Measurements from ENCODE around the gene PHACTR2. TPM values are rescaled to one million over a fixed set of nuclear protein-coding genes. Genes with fewer than 3 reads are reported as not detected.
A peak's percentile ranks its signal among the peaks of the same experiment; 100 is the strongest.

The PHACTR2 gene
- total RNA-seq, 2 donors from 2014 or later, result 50.3 to 54.4 TPM

- DNase-seq, result no peak
- intact Hi-C loops (cut with DNase I, micrococcal nuclease), result no loop called here
- peak; percentile 69 for ATAC-seq
These were observed 17.6 kb downstream of the PHACTR2 start for GRCh38 chr6:143695130-143695968.

- ATAC-seq (no peak), DNase-seq (no peak)
- intact Hi-C loops (cut with DNase I, micrococcal nuclease), result no loop called here
These were observed 18.4 kb downstream of the PHACTR2 start for GRCh38 chr6:143695969-143696663.

GRCh38 chr6:143696664-143697000, 18.9 kb downstream of the PHACTR2 start:
- intact Hi-C loops (cut with DNase I, micrococcal nuclease), result no loop called here
- ATAC-seq (no peak), DNase-seq (no peak)

- DNase-seq (no peak), ATAC-seq (no peak)
- intact Hi-C loops (cut with DNase I, micrococcal nuclease), result no loop called here
These were observed 19.5 kb downstream of the PHACTR2 start for GRCh38 chr6:143697076-143697800.

GRCh38 chr6:143698329-143698728, 20.6 kb downstream of the PHACTR2 start:
- intact Hi-C loops (cut with DNase I, micrococcal nuclease), result no loop called here
- DNase-seq, result no peak
- ATAC-seq, result no peak

GRCh38 chr6:143698759-143699429, 21.1 kb downstream of the PHACTR2 start:
- intact Hi-C loops (cut with DNase I, micrococcal nuclease), result no loop called here
- ATAC-seq (no peak), DNase-seq (no peak)

- intact Hi-C loops (cut with DNase I, micrococcal nuclease), result no loop called here
- ATAC-seq, result no peak
These were observed 21.7 kb downstream of the PHACTR2 start for GRCh38 chr6:143699430-143699825.

GRCh38 chr6:143700684-143701348, 23.1 kb downstream of the PHACTR2 start:
- DNase-seq, result no peak
- no peak for ATAC-seq

More at GRCh38 chr6:143699430-143699825, 21.7 kb downstream of the PHACTR2 start:
- no peak for DNase-seq

GRCh38 chr6:143701349-143702234, 23.8 kb downstream of the PHACTR2 start:
- ATAC-seq (no peak), DNase-seq (no peak)
- intact Hi-C loops (cut with DNase I, micrococcal nuclease), result no loop called here

More at GRCh38 chr6:143700684-143701348, 23.1 kb downstream of the PHACTR2 start:
- intact Hi-C loops (cut with DNase I, micrococcal nuclease), result no loop called here

- DNase-seq (no peak), ATAC-seq (no peak)
- intact Hi-C loops (cut with DNase I, micrococcal nuclease), result no loop called here
These were observed 27.8 kb downstream of the PHACTR2 start for GRCh38 chr6:143705569-143705968.

- intact Hi-C loops (cut with DNase I, micrococcal nuclease), result no loop called here
- ATAC-seq, result no peak
- no peak for DNase-seq
These were observed 29.9 kb downstream of the PHACTR2 start for GRCh38 chr6:143707697-143708096.

GRCh38 chr6:143708889-143709288, 31.1 kb downstream of the PHACTR2 start:
- ATAC-seq (no peak), DNase-seq (no peak)
- intact Hi-C loops (cut with DNase I, micrococcal nuclease), result no loop called here

GRCh38 chr6:143711714-143712113, 33.9 kb downstream of the PHACTR2 start:
- DNase-seq, result no peak
- intact Hi-C loops (cut with DNase I, micrococcal nuclease), result no loop called here
- no peak for ATAC-seq

- DNase-seq (no peak), ATAC-seq (no peak)
- intact Hi-C loops (cut with DNase I, micrococcal nuclease), result no loop called here
These were observed 40.7 kb downstream of the PHACTR2 start for GRCh38 chr6:143718472-143718871.

- intact Hi-C loops (cut with DNase I, micrococcal nuclease), result no loop called here
- DNase-seq, result no peak
- peak; percentile 69 for ATAC-seq
These were observed 43.9 kb downstream of the PHACTR2 start for GRCh38 chr6:143721642-143722041.

- intact Hi-C loops (cut with DNase I, micrococcal nuclease), result no loop called here
- DNase-seq, result no peak
- no peak for ATAC-seq
These were observed 47.1 kb downstream of the PHACTR2 start for GRCh38 chr6:143724876-143725275.

- intact Hi-C loops (cut with DNase I, micrococcal nuclease), result no loop called here
- DNase-seq (no peak), ATAC-seq (no peak)
These were observed 48.4 kb downstream of the PHACTR2 start for GRCh38 chr6:143726015-143726647.

All from left colon (tissue), 2 donors.